A673 (cell line): ENCODE measurements around the gene FAM151B. TPM values are rescaled to one million over a fixed set of nuclear protein-coding genes. Genes with fewer than 3 reads are reported as not detected.

Experiments
- BruUV-seq: library from RNA; stranded (reverse); fragments of 400-500 nt; replicated peaks from 2 replicates; lab custom pipeline; 2021; lab: Mats Ljungman, UMichigan
- CTCF ChIA-PET: fragments of 300-600 bp; sonication (Branson Sonifier 250); formaldehyde crosslinking; loops from one replicate; lab custom pipeline; 2022; ENCODE audit warnings: antibody characterized with exemption; lab: Charles Lee
- POLR2A ChIA-PET: fragments of 300-600 bp; sonication (Branson Sonifier 250); formaldehyde crosslinking; loops from one replicate; lab custom pipeline; 2022; ENCODE audit warnings: antibody characterized with exemption; ENCODE audit not compliant: low non-redundant PET; lab: Charles Lee
- DNase-seq: peaks from one replicate; pipeline ENCODE4 v3.0.0-alpha.2; 2015; ENCODE audit warnings: low spot score
- H3K27ac ChIP-seq: fragments of 200-600 bp; sonication (generic); 2 replicates; pipeline ENCODE4 v1.5.1; 2016; ENCODE audit warnings: mixed run types, low read depth, mild to moderate bottlenecking, mixed read lengths, antibody characterized with exemption, low read length; ENCODE audit not compliant: poor library complexity, severe bottlenecking
- H3K27me3 ChIP-seq: fragments of 200-600 bp; sonication (generic); replicated peaks from 2 replicates; pipeline ENCODE4 v1.6.1; 2017; ENCODE audit warnings: mixed run types, low read depth, mild to moderate bottlenecking, mixed read lengths, antibody characterized with exemption, low read length; ENCODE audit not compliant: insufficient read depth, poor library complexity
- H3K36me3 ChIP-seq: fragments of 200-600 bp; sonication (generic); 2 replicates; pipeline ENCODE4 v1.6.1; 2016; ENCODE audit warnings: mixed run types, mild to moderate bottlenecking, mixed read lengths, antibody characterized with exemption, low read length; ENCODE audit not compliant: insufficient read depth, poor library complexity, severe bottlenecking
- H3K4me1 ChIP-seq: fragments of 200-600 bp; sonication (generic); 2 replicates; pipeline ENCODE4 v1.6.1; 2017; ENCODE audit warnings: mixed run types, mild to moderate bottlenecking, mixed read lengths, antibody characterized with exemption, low read length; ENCODE audit not compliant: insufficient read depth, poor library complexity, severe bottlenecking
- H3K4me3 ChIP-seq: fragments of 200-600 bp; sonication (generic); 2 replicates; pipeline ENCODE4 v1.5.1; 2016; ENCODE audit warnings: low read depth, mixed run types, mild to moderate bottlenecking, mixed read lengths, low read length; ENCODE audit not compliant: poor library complexity, severe bottlenecking
- H3K9me3 ChIP-seq: fragments of 200-600 bp; sonication (generic); 2 replicates; pipeline ENCODE4 v1.6.1; 2016; ENCODE audit warnings: mixed run types, low read depth, mild to moderate bottlenecking, mixed read lengths, antibody characterized with exemption, low read length; ENCODE audit not compliant: poor library complexity, severe bottlenecking
- EZH2 ChIP-seq: fragments of 200-600 bp; sonication (generic); IDR thresholded peaks from 2 replicates; pipeline ENCODE4 v1.6.1; 2017; ENCODE audit warnings: borderline replicate concordance, low read depth, mild to moderate bottlenecking, mixed read lengths, antibody characterized with exemption, low read length; ENCODE audit not compliant: poor library complexity, severe bottlenecking
- intact Hi-C: fragments of 100-400 bp; cut with micrococcal nuclease; formaldehyde crosslinking; loops from one replicate; pipeline ENCODE4 v1.10.0; 2022; ENCODE audit not compliant: unreplicated experiment
- total RNA-seq: library from RNA; stranded (reverse); gene quantifications from 2 replicates; pipeline ENCODE4 v1.2.3, GENCODE V29; 2021
- TF ChIP-seq, protein P1 (sequence below): fragments of 300-800, 200-600 bp; sonication (generic); conservative IDR thresholded peaks from 2 replicates; pipeline ENCODE4 v1.5.1; 2017; ENCODE audit warnings: low read depth, mild to moderate bottlenecking, antibody characterized with exemption, low read length, moderate library complexity, mixed read lengths

FAM151B gene
- total RNA-seq, 1 experiment from 2014 or later, result 4.0 TPM

- Histone ChIP-seq H3K4me3 (no peak overlapping the region), H3K27me3 (no peaks in the 10 kb centered on the region), H3K4me1 (peaks cover 7% of the 10 kb centered on the region), H3K27ac (no peak overlapping the region), H3K36me3 (no peaks in the 10 kb centered on the region), H3K9me3 (no peaks in the 10 kb centered on the region)
- BruUV-seq, result no TSS peak
- no peak for DNase-seq
- ChIA-PET POLR2A (no interaction called here), CTCF (no interaction called here)
- no peak for TF ChIP-seq EZH2
- TF ChIP-seq, protein P1, sequence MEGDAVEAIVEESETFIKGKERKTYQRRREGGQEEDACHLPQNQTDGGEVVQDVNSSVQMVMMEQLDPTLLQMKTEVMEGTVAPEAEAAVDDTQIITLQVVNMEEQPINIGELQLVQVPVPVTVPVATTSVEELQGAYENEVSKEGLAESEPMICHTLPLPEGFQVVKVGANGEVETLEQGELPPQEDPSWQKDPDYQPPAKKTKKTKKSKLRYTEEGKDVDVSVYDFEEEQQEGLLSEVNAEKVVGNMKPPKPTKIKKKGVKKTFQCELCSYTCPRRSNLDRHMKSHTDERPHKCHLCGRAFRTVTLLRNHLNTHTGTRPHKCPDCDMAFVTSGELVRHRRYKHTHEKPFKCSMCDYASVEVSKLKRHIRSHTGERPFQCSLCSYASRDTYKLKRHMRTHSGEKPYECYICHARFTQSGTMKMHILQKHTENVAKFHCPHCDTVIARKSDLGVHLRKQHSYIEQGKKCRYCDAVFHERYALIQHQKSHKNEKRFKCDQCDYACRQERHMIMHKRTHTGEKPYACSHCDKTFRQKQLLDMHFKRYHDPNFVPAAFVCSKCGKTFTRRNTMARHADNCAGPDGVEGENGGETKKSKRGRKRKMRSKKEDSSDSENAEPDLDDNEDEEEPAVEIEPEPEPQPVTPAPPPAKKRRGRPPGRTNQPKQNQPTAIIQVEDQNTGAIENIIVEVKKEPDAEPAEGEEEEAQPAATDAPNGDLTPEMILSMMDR, result no peak
- intact Hi-C loops, result no loop called here
Measured at GRCh38 chr5:80507663-80508062, 19.8 kb downstream of the FAM151B start.

- DNase-seq, result no peak
- intact Hi-C loops, result no loop called here
- H3K4me3 ChIP-seq, result no peak overlapping the region
- H3K4me1 ChIP-seq, result no peaks in the 10 kb centered on the region
- no peaks in the 10 kb centered on the region for H3K27me3 ChIP-seq
- ChIA-PET CTCF (no interaction called here), POLR2A (no interaction called here)
- TF ChIP-seq, protein P1, result no peak
- TF ChIP-seq EZH2, result no peak
- no peaks in the 10 kb centered on the region for H3K36me3 ChIP-seq
- H3K27ac ChIP-seq, result no peak overlapping the region
- H3K9me3 ChIP-seq, result no peaks in the 10 kb centered on the region
- BruUV-seq, result no TSS peak
Measured at GRCh38 chr5:80508844-80509243, 20.9 kb downstream of the FAM151B start.

DNA sequence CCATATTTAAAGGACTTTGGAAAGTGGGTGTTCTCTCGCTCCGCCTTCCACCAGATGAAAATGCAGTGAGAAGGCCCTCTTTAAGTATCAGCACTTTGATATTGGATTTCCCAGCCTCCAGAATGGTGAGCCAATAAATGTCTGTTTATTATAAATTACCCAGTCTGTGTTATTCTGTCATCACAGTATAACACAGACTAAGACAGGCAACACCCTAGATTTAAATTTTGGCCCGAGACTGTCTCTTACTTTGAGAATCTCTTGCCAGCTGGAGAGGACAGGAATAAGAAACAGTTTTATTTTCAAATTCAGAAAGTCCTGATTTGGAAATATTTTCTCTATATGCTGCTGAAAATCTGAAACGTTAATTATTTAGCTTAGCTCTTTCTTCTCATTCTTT is 21.5 kb downstream of the FAM151B start:
- Histone ChIP-seq H3K4me1 (no peaks in the 10 kb centered on the region), H3K27me3 (no peaks in the 10 kb centered on the region), H3K9me3 (no peaks in the 10 kb centered on the region), H3K27ac (no peak overlapping the region), H3K4me3 (no peak overlapping the region), H3K36me3 (no peaks in the 10 kb centered on the region)
- no peak for DNase-seq
- BruUV-seq, result no TSS peak
- ChIA-PET CTCF (no interaction called here), POLR2A (no interaction called here)
- TF ChIP-seq EZH2, result no peak
- TF ChIP-seq, protein P1, result no peak
- intact Hi-C loops, result no loop called here
